ENCODE measurements around the gene RIMS1. TPM values are rescaled to one million over a fixed set of nuclear protein-coding genes. Genes with fewer than 3 reads are reported as not detected.

RIMS1 gene
- polyA plus RNA-seq (ENCODE audit: insufficient read length in 12 of 12) = 1 to 10 TPM in 6 of 12 donors, under 1 TPM in 5, not detected in 1; 0.56 to 4.5 (median 1.1) TPM
- long read RNA-seq, donor 1, partial matches to known transcripts = 7 of 8 reads
- long read RNA-seq, donor 1, other reads (novel, unspliced or antisense) = 0 of 8 reads
- long read RNA-seq, donor 2 = 0 reads
- long read RNA-seq, donor 3 = 0 reads
- long read RNA-seq, donor 4 = 0 reads
- long read RNA-seq, donor 5 = 0 reads
- long read RNA-seq, donor 6 = 0 reads
- long read RNA-seq, donor 7 = 0 reads
- long read RNA-seq, donor 8 = 0 reads
- long read RNA-seq, donor 9 = 0 reads
- long read RNA-seq, donor 10 = 0 reads
- long read RNA-seq, donor 11 = 0 reads

DNA sequence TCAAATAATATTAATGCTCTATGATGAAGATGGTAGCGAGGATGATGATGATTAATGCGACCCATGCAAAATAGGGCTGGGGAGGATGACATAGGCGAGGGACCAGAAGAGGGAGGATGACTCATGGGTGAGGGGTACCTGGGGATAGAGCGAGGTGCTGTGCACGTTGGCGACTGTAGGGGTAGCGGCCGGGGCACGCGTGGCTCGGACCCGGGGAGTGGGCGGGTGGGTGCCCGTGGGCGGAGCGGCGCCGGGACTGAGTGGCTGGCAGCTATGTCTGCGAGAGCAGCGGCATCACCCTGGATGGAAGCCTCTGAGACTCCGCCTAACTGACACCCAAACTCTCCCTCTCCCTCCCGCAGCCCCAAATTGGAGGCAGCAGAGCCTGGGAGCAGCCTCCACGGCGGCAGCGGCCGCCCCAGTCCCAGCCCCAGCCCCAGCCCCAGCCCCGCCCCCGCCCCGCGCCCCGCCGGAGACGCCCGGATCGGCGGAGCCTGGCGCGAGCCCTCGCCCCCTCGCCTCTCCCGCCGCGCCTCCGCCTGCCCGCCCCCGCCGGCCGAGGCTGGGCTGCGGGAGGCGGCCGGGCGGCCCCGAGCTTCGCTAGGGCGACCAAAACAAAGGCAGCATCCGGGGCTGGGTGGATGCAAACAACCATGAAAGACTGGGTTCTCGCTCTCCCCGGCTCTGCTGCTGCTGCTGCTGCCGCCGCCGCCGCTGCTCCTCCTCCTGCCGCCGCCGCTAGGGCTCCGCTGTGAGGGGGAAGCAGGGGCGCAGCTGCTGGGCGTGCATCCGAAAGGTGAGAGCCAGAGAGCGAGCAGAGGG lies at the start of gene RIMS1:
Gene RIMS1 (plus strand): TSS at position 367 of the 822 bp plus-strand sequence. CDS start 474 bp downstream, outside the sequence.
- peak; percentile 9 for DNase-seq

DNA sequence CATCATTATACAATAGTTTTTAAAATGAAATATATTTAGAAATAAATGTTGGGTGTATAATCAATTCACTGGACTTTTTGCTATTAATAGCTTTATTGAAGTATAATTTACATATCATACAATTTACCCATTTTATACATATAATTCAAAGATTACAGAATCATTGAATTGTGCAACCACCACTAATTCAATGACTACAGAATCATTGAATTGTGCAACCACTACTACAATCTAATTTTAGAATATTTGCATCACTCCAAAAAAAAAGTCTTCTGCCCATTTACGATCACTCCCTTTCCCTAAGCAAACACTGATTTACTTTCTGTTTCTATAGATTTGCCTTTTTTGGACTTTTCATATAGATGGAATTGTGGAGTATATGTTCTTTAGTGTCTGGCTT lies 35.1 kb upstream of the RIMS1 start:
- no peak for DNase-seq

GRCh38 chr6:71852948-71853347 lies 33.4 kb upstream of the RIMS1 start:
- no peak for DNase-seq

DNA sequence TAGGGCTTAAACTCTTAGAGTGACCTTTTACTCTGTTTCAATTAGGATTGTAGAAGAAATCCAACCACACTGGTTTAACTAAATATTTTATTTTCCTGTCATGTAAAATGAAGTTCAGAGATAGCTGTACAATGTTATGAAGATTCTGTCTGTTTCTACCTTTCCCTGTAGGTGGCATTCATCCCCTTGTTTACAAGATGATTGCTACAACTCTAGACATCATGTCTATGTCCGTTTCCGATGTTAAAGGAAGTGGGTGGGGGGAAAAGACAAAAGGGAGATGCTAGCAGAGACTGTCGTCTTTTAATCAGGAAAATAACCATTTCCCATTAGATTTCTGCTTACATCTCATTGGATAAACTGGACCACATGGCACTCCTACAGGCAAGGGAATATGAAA lies 30.9 kb upstream of the RIMS1 start:
- DNase-seq = no peak

DNA sequence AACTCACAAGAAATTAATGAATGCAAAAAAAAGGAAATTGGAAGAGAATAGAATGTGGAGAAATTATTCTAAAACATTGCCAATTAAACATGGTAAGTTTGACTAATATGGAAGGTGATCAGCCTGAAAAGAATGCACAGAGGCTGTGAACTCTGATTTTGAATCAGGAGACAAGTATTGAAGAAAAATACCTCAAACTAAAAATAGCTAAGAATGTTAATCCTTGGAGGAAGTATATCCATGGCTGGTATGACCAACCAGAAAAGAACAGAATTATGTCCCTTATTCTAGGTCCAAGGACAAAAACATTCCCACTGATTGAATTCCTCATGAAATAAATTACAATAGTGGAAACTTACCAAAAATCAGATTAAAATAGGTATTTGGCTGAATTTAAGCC lies 7.3 kb upstream of the RIMS1 start:
- no peak for DNase-seq

- no peak for DNase-seq
Measured at GRCh38 chr6:71887006-71887743, 825 bp downstream of the RIMS1 start.

DNA sequence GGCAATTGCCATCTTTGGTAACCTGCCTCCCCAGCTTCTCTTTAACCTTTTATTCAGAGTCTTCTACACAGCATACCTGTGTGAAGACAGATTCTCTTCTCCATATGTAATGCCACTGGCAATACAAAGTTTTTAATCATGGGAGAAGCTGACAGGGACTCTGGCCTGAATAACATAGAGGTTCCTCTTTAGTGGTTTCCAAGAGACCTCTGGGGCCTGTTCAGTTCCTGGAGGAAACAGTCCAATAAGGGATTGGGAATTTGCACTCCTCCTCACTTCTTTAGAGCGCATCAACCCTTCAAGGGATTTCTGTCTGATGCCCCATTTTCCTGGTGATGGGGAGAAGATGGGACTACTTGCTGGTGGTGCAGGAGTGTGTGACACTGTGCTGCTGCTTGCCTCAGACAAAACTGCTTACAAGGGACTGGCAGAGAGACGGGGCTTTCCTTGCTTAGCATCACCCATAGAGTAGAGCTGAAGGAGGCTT lies 1.4 kb downstream of the RIMS1 start:
- no peak for DNase-seq

GRCh38 chr6:71888756-71889340 lies 2.5 kb downstream of the RIMS1 start:
- DNase-seq = no peak

- DNase-seq = no peak
Measured at GRCh38 chr6:71889366-71889765, 3.0 kb downstream of the RIMS1 start.

- no peak for DNase-seq
Measured at GRCh38 chr6:71892641-71893040, 6.3 kb downstream of the RIMS1 start.

DNA sequence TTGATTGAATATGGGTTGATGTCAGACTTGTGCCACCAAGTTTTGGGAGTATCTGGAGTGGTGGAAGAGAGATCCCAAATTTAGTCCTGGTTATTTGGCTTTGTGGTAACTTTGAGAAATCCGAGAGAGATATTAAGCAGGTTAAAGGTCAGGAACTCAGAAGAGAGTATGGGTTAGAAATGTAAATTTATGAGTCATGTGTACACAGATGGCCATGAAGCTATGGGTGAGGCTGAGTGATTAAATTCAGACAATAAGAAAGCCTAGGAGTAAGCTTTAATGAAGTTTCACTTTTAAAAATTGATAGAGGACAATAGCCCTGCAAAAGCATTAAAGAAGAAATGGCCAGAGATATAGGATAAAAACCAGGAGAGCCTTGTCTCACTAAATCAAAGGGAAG lies 14.3 kb downstream of the RIMS1 start:
- no peak for DNase-seq

- DNase-seq = no peak
Measured at GRCh38 chr6:71902261-71902660, 15.9 kb downstream of the RIMS1 start.

DNA sequence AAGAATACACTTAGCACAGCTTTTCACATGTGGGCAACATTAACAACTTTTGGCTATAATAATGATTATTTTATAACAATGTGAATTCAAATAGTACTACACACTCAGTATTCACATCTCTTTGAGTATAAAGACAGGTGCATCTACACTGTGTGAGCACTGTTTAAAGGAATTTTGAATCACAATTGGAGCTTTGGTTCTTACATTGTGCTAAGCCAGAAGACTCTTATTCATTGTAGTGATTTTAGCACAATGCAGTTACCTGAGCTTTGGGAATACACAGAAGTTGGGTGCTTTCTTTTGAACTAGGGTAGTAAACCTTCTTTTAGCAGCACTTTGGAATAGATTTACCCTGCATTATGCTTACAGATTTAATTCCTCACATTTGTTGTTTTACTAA lies 20.5 kb downstream of the RIMS1 start:
- DNase-seq = no peak

DNA sequence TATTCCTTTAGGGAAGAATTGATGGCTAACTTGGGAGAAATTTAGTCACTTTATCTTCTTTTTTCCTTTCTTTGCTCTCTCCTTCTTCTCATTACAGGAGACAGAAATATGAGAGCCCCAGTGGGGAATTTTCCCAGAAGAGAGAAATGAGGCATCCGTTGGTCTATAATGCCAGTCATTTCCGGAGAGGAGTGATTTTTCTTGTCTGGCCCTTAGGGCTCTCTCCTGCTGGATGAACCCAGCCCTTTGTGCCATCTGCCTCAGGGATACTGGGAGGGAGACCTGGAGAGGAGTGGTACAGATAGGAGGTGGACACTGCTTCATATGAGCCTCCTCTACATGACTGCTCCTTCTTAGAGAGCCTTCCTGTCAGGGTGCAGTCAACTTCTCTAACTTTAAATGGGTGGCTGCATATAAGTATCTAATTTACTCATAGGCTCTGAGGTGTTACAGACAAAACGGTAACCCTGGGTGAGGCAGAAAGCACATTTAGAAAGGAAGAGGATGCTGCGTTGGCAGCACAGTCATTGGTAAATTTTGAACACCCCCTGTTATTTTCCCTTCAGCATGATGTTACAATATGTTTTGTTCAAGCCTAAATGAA lies 21.9 kb downstream of the RIMS1 start:
- DNase-seq = no peak

DNA sequence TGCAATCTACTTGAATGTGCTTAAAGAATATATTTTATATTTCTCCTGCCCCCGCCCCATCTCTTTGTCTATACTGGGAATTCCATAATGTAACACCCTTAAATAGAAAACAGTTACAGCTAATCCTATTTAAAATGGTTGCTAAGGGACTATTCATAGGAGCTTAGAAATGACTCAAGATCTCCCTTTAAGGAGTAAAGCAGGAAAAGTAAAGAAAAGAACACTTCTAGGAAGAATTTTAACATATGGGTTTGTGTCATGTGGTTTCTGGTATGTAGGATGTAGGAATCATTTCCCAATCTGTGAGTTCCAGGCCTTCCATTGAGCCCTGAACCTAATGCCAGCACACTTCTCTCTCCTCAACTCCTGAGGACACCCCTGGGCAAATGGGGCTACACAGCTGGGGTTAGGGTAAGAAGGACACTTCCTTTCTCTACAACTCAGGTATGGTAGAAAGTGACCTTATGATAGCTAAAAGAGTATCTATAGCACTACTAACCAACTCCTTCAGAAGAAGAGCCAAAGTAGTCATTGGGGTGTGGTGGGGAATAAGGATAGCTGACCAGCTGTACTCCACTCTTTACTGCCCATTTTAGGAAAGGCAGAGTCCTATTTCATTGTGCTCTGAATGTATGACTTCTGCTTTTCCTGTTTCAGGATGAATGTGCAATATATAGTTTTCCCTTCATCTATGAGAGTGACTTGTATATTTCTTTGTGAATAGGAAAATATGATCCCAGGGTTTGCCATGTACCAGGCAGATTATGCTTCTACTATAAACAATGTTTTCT lies 27.3 kb downstream of the RIMS1 start:
- no peak for DNase-seq

GRCh38 chr6:71929047-71929446 lies 42.7 kb downstream of the RIMS1 start:
- DNase-seq = no peak

DNA sequence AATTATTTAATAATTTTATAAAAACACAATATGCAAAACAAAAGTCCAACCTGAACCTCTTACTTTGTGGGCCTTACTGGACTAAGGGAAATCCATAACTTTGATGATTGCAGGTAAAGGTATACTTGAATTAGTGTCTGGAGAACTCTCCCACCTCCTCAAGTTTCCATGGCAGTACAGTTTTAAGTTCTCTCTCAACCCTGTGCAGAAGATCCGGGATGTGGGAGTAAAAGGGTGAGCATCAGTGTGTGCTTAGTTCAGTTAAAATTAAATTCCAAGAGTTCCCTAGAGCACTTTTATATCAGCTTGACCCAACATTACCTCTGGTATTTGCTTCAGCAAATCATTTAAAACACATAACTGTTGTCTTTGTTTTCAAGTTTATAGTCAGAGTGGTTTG lies 47.5 kb downstream of the RIMS1 start:
- no peak for DNase-seq

- no peak for DNase-seq
Measured at GRCh38 chr6:71965404-71965803, 79.1 kb downstream of the RIMS1 start.

GRCh38 chr6:71967436-71967835 lies 81.1 kb downstream of the RIMS1 start:
- DNase-seq = no peak

- DNase-seq = no peak
Measured at GRCh38 chr6:71977884-71978283, 91.5 kb downstream of the RIMS1 start.

DNA sequence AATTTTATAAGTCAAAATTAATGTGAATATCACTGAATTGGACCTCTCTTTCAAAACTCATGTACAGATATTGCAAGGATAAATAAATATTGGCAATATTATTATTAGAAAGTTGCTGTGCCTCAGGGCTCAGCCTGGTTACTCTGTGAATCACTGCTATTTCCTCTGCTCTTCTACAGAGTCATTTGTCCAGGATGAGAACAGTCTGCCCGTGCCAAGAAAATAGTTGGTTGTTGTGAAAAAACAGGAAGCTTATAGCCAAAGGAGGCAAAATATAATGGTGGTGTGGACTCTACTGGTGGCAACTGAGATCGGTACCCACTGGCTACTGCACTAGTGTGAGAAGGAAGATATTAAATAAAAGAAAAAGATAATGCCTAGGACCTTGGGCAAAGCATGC lies 93.6 kb downstream of the RIMS1 start:
- DNase-seq = no peak

Measured in muscle of arm (tissue), 14 donors.